Sciatic nerve (tissue), 2 donors: ENCODE measurements around the gene EDRF1. TPM values are rescaled to one million over a fixed set of nuclear protein-coding genes. Genes with fewer than 3 reads are reported as not detected.

Source experiments
- ATAC-seq: fragments of 200-7000 bp; cut with Tn5 transposase; one replicate; pipeline ENCODE4 v1.9.1; 2020; ENCODE audit warnings: mild to moderate bottlenecking, moderate library complexity
- DNase-seq: peaks from one replicate; pipeline ENCODE4 v3.0.0-alpha.2; 2020; ENCODE audit warnings: low spot score
- intact Hi-C: fragments of 100-400 bp; cut with DNase I; formaldehyde crosslinking; loops from one replicate; pipeline ENCODE4 v1.14.2; 2022
- total RNA-seq: library from RNA; stranded (reverse); fragmentation: NEBNext Ultra II Directional; extraction: Animal tissue kit (Norgen Biotek cat#: 25700); gene quantifications from one replicate; pipeline ENCODE4 v1.2.1, GENCODE V29; 2021
- donor health status: DM: no; HTN: no; CAD: no.
- donor health status: DM: no; HTN: no; CAD: no.

Gene EDRF1
- total RNA-seq, 1 donor from 2014 or later, result 28.6 TPM

- ATAC-seq, result no peak
Measured at GRCh38 chr10:125779403-125780327, 60.2 kb downstream of the EDRF1 start.

DNA sequence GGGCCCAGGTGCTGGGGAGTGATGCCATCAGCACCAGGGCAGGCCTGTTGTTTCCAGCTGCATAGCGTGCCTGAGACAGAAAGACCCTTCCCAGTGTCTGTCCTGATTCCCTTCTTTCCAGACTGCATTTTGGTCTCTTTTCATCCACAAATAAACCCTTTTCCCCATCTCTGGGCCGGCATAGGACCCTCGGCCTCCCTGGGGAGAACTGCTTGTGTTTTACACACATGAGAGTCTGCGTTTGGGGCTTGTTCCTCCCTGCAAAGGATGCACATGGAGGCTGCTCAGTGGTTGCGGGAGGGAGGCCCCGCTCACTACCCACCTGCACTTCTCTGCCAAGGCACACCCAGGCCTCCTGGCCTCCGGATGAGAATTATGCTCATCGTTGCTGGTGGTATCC lies 61.9 kb downstream of the EDRF1 start:
- DNase-seq, result peak; percentile 18

More at GRCh38 chr10:125779403-125780327, 60.2 kb downstream of the EDRF1 start:
- intact Hi-C loops, result no loop called here
- peak; percentile 19 for DNase-seq

GRCh38 chr10:125782054-125782453 lies 62.5 kb downstream of the EDRF1 start:
- DNase-seq (no peak), ATAC-seq (no peak)
- intact Hi-C loops, result no loop called here

More for the DNA sequence above, 61.9 kb downstream of the EDRF1 start:
- ATAC-seq, result no peak
- intact Hi-C loops, result no loop called here

DNA sequence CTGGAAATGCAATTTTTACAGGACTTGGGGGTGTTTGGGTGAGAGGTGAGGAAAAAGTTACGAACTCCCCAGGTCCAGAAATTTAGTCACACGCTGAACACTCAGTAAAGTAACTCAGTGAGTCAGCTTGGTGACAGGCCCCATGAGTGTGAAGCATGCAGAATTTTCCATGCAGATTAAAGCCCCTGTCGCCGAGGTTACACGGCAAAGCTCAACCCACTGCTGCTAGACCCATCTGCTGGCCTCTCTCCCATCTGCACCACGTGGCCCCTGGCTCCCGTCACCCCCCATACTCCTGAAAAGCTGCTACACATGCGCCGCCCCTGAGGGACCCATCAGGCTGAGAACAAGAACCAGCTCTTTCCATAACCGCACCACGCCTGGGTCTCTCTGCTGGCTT lies 63.1 kb downstream of the EDRF1 start:
- intact Hi-C loops, result no loop called here

GRCh38 chr10:125783408-125783807 lies 63.9 kb downstream of the EDRF1 start:
- intact Hi-C loops, result no loop called here
- ATAC-seq (no peak), DNase-seq (no peak)

More for the DNA sequence above, 63.1 kb downstream of the EDRF1 start:
- DNase-seq, result no peak
- no peak for ATAC-seq

- intact Hi-C loops, result no loop called here
- ATAC-seq, result no peak
Measured at GRCh38 chr10:125783957-125784356, 64.4 kb downstream of the EDRF1 start.

GRCh38 chr10:125785791-125786190 lies 66.3 kb downstream of the EDRF1 start:
- intact Hi-C loops, result no loop called here
- no peak for DNase-seq

More at GRCh38 chr10:125783957-125784356, 64.4 kb downstream of the EDRF1 start:
- DNase-seq, result no peak

DNA sequence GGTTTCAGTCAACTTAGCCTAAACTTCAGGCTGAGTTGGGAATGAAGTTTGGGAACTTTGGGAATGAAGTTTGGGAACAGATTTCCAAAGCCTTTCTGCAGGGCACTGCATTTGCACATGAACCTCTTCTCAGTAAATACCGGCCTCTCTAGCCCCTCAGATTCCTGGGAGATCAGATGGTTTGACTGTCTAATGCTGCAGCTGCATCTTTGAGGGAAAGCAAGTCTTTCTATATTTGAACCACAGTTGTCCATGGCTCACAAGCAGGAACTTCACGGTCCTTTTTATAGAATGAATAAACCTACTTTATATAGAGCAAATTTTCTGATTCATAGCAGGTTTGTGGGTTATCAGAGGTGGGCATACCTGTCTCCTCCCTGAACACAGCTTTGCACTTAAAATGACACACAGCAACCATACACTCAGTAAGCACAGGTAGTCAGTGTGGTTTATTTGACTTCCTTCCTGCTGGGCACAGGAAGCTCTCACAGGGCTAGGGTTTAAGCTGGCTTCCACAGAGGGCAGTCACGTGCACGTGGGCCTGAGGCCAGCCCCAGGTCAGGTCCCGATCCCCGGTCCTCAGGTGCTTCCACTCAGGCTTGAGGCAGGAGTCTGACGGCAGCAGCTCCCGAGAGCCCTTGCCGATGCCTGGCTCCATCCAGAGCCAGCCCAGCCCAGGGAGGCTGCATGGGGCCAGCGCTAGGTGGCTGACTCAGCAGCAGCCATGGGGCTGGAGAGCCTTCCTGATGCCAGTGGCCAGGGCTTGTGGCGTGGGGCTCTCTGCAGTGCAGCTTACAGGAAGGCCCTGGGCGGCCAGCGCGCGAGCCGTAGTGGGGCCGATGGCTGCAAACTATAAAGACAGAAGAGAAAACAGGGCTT lies 68.9 kb downstream of the EDRF1 start:
- ATAC-seq, result no peak
- peak; percentile 37 for DNase-seq
- intact Hi-C loops, result no loop called here

More at GRCh38 chr10:125785791-125786190, 66.3 kb downstream of the EDRF1 start:
- no peak for ATAC-seq

DNA sequence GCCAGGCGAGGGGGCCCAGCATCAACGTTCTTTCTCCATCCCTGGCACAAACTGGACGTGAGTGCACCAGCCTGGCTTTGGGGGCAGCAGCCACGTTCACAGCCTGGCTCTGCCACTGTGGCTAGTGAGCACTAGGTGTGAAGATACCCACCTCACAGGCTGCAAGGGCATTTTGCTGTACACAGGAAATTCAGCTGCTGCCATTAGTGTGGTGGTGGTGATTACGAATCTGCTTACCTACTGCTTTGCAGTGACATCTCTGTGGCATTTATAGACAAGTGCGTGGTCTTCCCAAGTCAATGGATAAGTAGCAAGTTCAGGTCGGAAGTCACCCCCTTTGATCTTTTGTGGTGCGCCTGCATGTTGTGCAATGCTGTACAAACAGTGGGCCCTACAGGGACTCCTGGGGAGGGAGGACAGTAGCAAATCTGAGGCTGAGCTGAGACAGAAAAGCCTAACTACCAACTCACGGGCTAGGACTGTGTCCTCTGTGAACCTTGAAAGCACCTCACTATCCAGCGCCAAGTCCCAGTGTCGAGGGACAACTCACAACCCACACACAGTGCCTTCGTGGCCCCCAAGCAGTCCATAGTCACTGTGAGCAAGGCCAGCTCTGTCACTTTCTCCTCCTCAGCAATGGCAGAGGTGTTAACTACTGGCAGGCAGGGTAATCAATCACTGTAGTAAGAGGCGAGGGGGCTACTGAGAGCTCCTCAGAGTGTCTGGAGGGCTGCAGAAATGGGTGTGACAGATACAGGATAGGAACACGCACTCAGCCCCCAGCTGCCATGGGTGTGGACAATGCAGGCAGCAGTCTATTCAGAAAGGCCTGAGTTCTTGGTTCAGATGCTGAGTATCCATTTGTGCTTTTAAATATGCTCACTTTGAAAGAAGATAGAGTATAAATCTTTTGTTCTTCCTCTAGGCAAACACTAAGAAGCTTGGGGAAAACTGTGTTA lies 73.1 kb downstream of the EDRF1 start:
- intact Hi-C loops, result no loop called here
- no peak for ATAC-seq
- DNase-seq, result no peak

GRCh38 chr10:125795128-125795527 lies 75.6 kb downstream of the EDRF1 start:
- ATAC-seq, result no peak
- no peak for DNase-seq
- intact Hi-C loops, result no loop called here

- intact Hi-C loops, result no loop called here
- DNase-seq (no peak), ATAC-seq (no peak)
Measured at GRCh38 chr10:125795637-125796190, 76.2 kb downstream of the EDRF1 start.

GRCh38 chr10:125797424-125797823 lies 77.9 kb downstream of the EDRF1 start:
- DNase-seq (no peak), ATAC-seq (no peak)
- intact Hi-C loops, result no loop called here

- ATAC-seq (no peak), DNase-seq (no peak)
- intact Hi-C loops, result no loop called here
Measured at GRCh38 chr10:125797994-125798662, 78.6 kb downstream of the EDRF1 start.

DNA sequence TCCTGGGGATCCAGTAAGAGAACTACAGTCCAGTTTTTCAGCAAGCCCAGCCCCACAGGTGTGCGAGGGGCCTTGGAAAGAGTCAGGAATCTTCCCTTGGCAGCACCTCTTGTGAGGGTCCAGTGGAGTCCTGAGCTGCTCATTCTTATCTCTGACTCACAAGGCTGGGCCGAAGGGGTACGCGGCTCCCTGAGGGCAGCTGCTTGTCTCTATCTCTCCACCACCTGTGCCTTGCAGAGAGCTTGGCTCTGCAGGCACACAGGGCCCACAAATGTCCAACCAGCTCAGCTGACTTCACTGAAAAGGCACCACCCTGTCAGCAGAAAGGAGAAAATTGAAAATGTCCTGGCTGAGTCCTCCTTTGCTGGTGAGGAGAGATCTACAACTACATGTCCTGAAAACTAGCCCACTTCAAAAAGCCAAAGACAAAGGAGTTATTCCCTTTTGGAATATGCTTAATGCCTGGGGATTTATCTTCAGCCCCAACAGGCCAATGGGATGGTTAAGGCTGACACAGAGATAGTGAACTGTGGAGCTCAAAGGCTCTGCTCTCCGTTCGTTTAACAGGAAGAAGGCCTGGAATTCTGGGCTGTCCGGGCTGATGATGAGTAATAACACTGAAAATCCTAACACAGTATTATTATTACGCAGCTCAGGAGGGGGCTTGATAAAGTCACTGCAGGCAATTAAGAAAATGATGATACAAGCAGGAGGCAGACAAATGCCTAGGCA lies 80.1 kb downstream of the EDRF1 start:
- DNase-seq, result no peak
- ATAC-seq, result no peak
- intact Hi-C loops, result no loop called here

DNA sequence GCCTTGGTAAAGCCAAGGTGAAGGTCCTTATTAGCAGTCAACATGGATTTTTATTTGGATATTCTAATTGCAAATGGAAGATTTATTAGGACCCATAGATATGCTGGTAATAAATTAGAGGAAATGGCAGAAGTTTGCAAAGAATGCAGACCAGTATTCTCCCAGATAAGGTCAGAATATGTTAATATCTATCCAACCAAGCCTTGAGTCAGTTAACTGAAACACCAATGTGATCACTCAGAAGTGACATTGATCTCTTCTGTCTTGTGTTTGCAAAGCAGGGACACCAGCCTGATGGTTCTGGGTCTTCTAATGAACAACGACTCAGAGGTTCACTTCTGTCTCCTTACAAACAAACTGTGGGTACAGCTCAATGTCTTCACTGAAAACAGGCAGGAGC lies 82.1 kb downstream of the EDRF1 start:
- intact Hi-C loops, result no loop called here
- no peak for ATAC-seq
- DNase-seq, result no peak

DNA sequence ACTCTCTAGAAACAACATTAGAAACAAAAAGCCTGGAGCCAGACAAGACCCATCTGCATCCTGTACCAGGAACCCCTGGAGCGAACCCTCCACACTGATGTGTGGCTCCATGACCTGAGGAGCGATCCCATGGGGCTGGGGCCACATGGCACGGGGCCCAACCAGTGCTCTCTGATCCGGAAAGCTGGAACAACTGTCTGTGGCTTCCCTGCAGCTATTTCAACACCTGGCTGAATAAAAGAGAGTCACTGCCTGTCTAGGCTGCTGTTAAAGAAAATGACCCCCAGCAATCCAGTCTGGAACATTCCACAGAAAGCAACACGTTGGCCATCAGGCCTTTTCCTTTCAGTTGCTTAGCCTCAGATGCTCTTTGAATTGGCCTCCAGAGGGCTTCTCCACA lies 82.6 kb downstream of the EDRF1 start:
- ATAC-seq (no peak), DNase-seq (no peak)
- intact Hi-C loops, result no loop called here

GRCh38 chr10:125802739-125803138 lies 83.2 kb downstream of the EDRF1 start:
- ATAC-seq, result no peak
- intact Hi-C loops, result no loop called here

More at GRCh38 chr10:125802739-125803138, 83.2 kb downstream of the EDRF1 start:
- no peak for DNase-seq
